Mammary epithelial cell (primary cell): ENCODE measurements around the gene TMEM232.

ENCODE experiments used
- EZH2 ChIP-seq: IDR thresholded peaks from 2 replicates; pipeline ENCODE4 v1.6.1; 2012; ENCODE audit warnings: low read length, inconsistent platforms, borderline replicate concordance
- TF ChIP-seq, protein P1 (sequence below), 2 donors: IDR thresholded peaks in 1 of 2; conservative IDR thresholded peaks in 1 of 2; 2 replicates each; pipeline ENCODE4 v1.5.1; 2011 to 2012; ENCODE audit warnings: inconsistent platforms in 2 of 2, low read length in 2 of 2, mild to moderate bottlenecking in 2 of 2, control low read depth in 1 of 2, low read depth in 1 of 2; ENCODE audit not compliant: insufficient read depth in 1 of 2; ENCODE audit errors: extremely low read depth in 1 of 2

DNA sequence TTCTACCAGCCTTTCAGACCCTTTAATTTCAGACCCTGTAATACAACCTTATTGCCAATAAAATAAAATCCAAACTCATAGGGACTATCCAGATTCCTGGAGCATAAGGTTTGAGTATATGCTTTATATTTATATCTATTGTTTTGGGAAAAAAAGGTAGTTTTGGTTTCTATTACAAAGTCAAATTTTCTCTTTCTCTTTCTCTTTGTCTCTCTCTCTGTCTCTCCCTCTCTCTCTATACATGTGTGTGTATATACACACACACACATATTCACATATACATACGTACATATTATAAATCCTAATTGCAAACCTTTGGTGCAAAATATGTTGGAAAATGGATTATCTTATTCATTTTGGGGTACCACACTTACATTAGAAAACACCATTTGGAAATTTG, 39.0 kb downstream of the TMEM232 start:
- TF ChIP-seq, protein P1, sequence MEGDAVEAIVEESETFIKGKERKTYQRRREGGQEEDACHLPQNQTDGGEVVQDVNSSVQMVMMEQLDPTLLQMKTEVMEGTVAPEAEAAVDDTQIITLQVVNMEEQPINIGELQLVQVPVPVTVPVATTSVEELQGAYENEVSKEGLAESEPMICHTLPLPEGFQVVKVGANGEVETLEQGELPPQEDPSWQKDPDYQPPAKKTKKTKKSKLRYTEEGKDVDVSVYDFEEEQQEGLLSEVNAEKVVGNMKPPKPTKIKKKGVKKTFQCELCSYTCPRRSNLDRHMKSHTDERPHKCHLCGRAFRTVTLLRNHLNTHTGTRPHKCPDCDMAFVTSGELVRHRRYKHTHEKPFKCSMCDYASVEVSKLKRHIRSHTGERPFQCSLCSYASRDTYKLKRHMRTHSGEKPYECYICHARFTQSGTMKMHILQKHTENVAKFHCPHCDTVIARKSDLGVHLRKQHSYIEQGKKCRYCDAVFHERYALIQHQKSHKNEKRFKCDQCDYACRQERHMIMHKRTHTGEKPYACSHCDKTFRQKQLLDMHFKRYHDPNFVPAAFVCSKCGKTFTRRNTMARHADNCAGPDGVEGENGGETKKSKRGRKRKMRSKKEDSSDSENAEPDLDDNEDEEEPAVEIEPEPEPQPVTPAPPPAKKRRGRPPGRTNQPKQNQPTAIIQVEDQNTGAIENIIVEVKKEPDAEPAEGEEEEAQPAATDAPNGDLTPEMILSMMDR (conservative IDR thresholded peaks at IDR 0.05 in 1 of 2, IDR thresholded peaks at IDR 0.05 in 1 of 2; ENCODE audit: extremely low read depth in 1 of 2, insufficient read depth in 1 of 2, low read depth in 1 of 2, low read length in 2 of 2): no peak
- no peak for TF ChIP-seq EZH2
